Mesothelial cell of epicardium (in vitro differentiated cells): Measurements from ENCODE around the gene FGF14. TPM values are rescaled to one million over a fixed set of nuclear protein-coding genes. Genes with fewer than 3 reads are reported as not detected.

ENCODE experiments used
- DNase-seq, 2 experiments: peaks; one replicate each; pipeline ENCODE4 v3.0.0; 2021; ENCODE audit warnings: low spot score in 2 of 2; ENCODE audit not compliant: unreplicated experiment in 2 of 2
- H3K27ac Mint-ChIP-seq: 2 replicates; pipeline ENCODE4 v1.8.0; 2021; ENCODE audit warnings: mixed read lengths
- H3K27me3 Mint-ChIP-seq: 2 replicates; pipeline ENCODE4 v1.8.0; 2021; ENCODE audit warnings: low read depth, mixed read lengths
- H3K36me3 Mint-ChIP-seq: 2 replicates; pipeline ENCODE4 v1.8.0; 2021; ENCODE audit warnings: mixed read lengths
- H3K4me1 Mint-ChIP-seq: 2 replicates; pipeline ENCODE4 v1.8.0; 2021; ENCODE audit warnings: mixed read lengths
- H3K4me3 Mint-ChIP-seq: 2 replicates; pipeline ENCODE4 v1.8.0; 2021; ENCODE audit warnings: mild to moderate bottlenecking, moderate library complexity, mixed read lengths
- H3K9me3 Mint-ChIP-seq: 2 replicates; pipeline ENCODE4 v1.8.0; 2021; ENCODE audit warnings: mixed read lengths
- total RNA-seq: library from RNA; stranded (reverse); gene quantifications from 3 replicates; pipeline ENCODE4 v1.2.1, GENCODE V29; 2021
- TF ChIP-seq, protein P1 (sequence below): fragments of 200-600 bp; sonication (generic); IDR thresholded peaks from one replicate; pipeline ENCODE4 v1.5.0; 2021; ENCODE audit warnings: antibody characterized with exemption; ENCODE audit not compliant: unreplicated experiment

FGF14 gene
- total RNA-seq, 1 donor from 2014 or later = 0.02 TPM

- Mint-ChIP-seq H3K27ac (no peak overlapping the region), H3K36me3 (no peaks in the 10 kb centered on the region), H3K4me1 (no peaks in the 10 kb centered on the region), H3K4me3 (no peak overlapping the region), H3K9me3 (no peaks in the 10 kb centered on the region), H3K27me3 (peaks cover 72% of the 10 kb centered on the region)
- TF ChIP-seq, protein P1, sequence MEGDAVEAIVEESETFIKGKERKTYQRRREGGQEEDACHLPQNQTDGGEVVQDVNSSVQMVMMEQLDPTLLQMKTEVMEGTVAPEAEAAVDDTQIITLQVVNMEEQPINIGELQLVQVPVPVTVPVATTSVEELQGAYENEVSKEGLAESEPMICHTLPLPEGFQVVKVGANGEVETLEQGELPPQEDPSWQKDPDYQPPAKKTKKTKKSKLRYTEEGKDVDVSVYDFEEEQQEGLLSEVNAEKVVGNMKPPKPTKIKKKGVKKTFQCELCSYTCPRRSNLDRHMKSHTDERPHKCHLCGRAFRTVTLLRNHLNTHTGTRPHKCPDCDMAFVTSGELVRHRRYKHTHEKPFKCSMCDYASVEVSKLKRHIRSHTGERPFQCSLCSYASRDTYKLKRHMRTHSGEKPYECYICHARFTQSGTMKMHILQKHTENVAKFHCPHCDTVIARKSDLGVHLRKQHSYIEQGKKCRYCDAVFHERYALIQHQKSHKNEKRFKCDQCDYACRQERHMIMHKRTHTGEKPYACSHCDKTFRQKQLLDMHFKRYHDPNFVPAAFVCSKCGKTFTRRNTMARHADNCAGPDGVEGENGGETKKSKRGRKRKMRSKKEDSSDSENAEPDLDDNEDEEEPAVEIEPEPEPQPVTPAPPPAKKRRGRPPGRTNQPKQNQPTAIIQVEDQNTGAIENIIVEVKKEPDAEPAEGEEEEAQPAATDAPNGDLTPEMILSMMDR = no peak
- no peak for DNase-seq
Measured at GRCh38 chr13:101785858-101786257, 616.0 kb downstream of the FGF14 start.

GRCh38 chr13:101784313-101784712 lies 617.5 kb downstream of the FGF14 start:
- Mint-ChIP-seq H3K27me3 (peaks cover 78% of the 10 kb centered on the region), H3K27ac (no peak overlapping the region), H3K9me3 (no peaks in the 10 kb centered on the region), H3K4me3 (no peak overlapping the region), H3K36me3 (no peaks in the 10 kb centered on the region), H3K4me1 (no peaks in the 10 kb centered on the region)
- TF ChIP-seq, protein P1 = no peak
- DNase-seq = no peak

GRCh38 chr13:101783554-101783953 lies 618.3 kb downstream of the FGF14 start:
- TF ChIP-seq, protein P1 = no peak
- DNase-seq = no peak
- Mint-ChIP-seq H3K4me1 (no peaks in the 10 kb centered on the region), H3K27me3 (peaks cover 79% of the 10 kb centered on the region), H3K9me3 (no peaks in the 10 kb centered on the region), H3K36me3 (no peaks in the 10 kb centered on the region), H3K27ac (no peak overlapping the region), H3K4me3 (no peak overlapping the region)

DNA sequence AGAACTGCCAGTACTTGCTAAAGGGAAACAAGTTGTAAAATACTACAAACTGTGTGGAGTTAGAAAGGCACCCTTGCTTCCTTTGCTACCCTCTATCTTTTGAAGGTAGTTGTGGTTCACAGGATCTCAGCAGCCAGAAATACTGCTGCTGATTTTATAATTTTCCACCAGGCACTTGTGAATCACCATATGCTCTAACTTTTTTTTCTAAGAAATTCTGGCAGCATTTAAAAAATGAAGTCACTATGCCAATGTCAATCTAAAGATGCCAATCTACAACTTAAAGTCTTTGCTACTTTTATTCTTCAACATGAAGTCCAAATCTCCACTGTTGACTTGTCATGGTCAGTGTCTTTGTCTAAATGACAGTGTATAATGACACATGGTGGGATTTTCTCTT lies 621.6 kb downstream of the FGF14 start:
- Mint-ChIP-seq H3K9me3 (no peaks in the 10 kb centered on the region), H3K27ac (no peak overlapping the region), H3K4me3 (no peak overlapping the region), H3K4me1 (no peaks in the 10 kb centered on the region), H3K36me3 (no peaks in the 10 kb centered on the region), H3K27me3 (peaks cover 62% of the 10 kb centered on the region)
- TF ChIP-seq, protein P1 = no peak
- DNase-seq = no peak

- no peaks in the 10 kb centered on the region for H3K36me3 Mint-ChIP-seq
- TF ChIP-seq, protein P1 = no peak
- no peaks in the 10 kb centered on the region for H3K4me1 Mint-ChIP-seq
- no peak overlapping the region for H3K4me3 Mint-ChIP-seq
- no peak for DNase-seq
- H3K27me3 Mint-ChIP-seq = peaks cover 57% of the 10 kb centered on the region
- no peak overlapping the region for H3K27ac Mint-ChIP-seq
- no peaks in the 10 kb centered on the region for H3K9me3 Mint-ChIP-seq
Measured at GRCh38 chr13:101779147-101779546, 622.7 kb downstream of the FGF14 start.

- H3K27me3 Mint-ChIP-seq = peaks cover 41% of the 10 kb centered on the region
- H3K27ac Mint-ChIP-seq = no peak overlapping the region
- no peaks in the 10 kb centered on the region for H3K4me1 Mint-ChIP-seq
- no peaks in the 10 kb centered on the region for H3K9me3 Mint-ChIP-seq
- DNase-seq = no peak
- H3K4me3 Mint-ChIP-seq = no peak overlapping the region
- no peaks in the 10 kb centered on the region for H3K36me3 Mint-ChIP-seq
- TF ChIP-seq, protein P1 = no peak
Measured at GRCh38 chr13:101775267-101775666, 626.6 kb downstream of the FGF14 start.
